Activated CD4-positive, alpha-beta T cell treated with anti-CD3 and anti-CD28 coated beads for 48 hours (primary cell): ENCODE results near the gene ATXN2L.
A peak's percentile ranks its signal among the peaks of the same experiment; 100 is the strongest.
"Not testable (repeated sequence)": the region's sequence is repeated elsewhere in the genome, so short reads cannot be mapped to it uniquely, and the experiment has no call there.

Experiments
- DNase-seq: peaks from one replicate; pipeline ENCODE4 v3.0.0-alpha.2; 2020

ATXN2L gene

DNA sequence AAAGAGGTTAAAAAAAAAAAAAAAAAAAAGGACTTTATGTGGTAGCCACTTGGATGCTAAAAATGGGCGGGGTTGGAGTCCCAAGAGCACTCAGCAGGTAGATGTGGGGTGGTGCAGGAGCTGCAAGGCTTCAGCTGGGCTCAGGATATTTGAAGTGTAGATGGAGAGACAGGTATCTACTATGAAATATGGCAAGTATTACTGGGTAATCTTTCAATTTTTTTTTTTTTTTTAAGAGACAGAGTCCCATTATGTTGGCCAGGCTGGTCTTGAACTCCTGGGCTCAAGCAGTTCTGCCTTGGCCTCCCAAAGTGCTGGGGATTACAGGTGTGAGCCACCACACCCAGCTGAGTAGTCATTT, 15.7 kb downstream of the ATXN2L start:
- no peak for DNase-seq

DNA sequence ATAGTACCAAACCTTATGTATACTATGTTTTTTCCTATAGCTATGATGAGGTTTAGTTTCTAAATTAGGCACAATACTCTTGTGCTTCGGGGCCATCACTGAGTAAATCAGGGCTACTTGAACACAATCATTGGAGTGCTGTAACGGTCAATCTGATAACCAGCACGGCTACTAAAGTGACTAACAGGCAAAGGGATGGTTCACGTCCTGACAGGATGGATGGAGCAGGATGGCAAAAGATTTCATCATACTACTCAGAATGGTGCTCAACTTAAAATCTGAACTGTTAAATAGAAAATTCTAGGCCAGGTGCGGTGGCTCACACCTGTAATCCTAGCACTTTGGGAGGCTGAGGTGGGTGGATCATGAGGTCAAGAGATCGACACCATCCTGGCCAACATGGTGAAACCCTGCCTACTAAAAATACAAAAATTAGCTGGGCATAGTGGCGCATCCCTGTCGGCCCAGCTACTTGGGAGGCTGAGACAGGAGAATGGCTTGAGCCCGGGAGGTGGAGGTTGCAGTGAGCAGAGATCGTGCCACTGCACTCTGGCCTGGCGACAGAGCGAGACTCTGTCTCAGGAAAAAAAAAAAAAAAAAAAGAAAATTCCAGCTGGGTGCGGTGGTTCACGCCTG, 16.3 kb downstream of the ATXN2L start:
- no peak for DNase-seq

DNA sequence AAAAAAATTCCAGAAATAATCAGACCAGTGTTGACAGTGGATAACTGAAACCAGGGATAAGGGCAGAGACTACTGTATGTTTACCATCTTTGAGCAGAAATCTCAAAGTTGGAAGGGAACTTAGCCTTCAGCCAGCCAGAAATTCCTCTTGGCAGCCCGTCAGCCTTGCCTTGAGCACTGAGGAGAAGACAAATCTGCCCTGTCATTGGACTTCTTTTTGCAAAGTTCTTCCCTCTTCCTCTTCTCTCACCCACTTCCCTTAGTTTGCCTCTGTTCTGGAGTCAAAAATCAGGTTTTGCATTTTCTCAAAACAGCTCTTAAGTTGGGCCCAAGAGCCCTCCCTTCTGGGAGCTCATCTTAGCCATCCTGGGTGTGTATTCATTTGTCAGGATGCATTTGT, 17.1 kb downstream of the ATXN2L start:
- DNase-seq = no peak

DNA sequence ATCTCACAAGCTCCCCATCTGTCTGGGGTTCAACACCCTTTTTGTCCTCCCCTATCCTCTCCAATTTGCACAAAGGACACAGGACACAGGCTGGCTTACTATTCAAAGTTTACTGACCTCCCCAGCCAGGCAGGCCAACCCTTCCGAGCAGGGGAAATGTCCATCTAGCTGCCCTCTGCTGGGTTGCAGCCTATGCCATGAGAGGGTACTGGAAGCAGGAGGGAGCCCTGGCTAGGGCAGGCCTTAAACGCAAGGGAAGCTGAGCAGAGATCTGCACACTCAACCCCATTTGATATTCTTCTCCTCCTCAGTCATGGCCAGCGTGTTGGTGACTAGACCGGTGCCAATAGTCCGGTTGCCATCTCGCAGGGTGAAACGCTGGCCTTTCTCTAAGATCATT, 19.9 kb downstream of the ATXN2L start:
- DNase-seq = no peak

DNA sequence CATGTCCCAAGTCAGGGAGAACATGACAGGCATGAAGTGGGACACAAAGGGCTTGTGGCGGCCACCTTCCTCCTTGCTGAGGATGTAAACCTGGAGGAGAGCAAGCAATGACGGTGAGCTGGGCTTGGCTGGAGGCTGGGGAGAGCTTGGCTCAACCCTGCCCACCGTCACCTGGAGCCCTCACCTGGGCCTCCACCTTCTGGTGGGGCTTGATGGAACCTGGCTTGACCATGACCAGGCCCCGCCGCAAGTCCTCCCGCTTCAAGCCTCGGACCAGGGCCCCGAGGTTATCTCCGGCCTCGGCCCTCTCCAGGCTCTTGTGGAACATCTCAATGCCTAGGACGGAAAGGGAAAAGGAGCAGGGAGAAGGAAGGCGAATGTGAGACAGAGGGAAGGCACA, 21.0 kb downstream of the ATXN2L start:
- DNase-seq = no peak

DNA sequence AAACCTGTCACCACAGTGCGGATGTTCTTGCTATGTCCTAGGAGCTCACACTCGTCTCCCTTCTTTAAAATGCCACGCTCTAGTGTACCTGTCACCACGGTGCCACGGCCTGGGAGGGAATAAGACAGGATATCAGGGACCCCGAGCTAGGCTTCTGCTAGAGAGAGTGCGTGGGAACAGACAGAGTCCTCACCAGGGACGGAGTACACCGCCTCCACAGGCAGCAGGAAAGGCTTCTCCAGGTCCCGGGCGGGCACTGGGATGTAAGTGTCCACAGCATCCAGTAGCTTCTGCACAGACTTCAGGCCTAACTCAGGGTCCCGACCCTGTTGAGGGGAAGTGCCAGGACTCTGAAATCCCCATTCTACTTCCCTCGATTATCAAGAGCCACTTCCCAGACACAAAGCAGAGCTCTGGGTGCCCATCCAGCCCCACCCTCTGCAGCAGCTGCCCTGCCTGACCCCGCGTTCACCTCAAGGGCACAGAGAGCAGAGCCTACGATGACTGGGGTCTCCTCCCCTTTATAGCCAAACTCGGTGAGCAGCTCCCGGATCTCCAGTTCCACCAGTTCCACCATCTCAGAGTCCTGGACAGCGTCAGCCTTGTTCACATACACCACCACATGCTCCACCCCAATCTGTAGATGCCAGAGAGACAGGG, 21.6 kb downstream of the ATXN2L start:
- DNase-seq = no peak

DNA sequence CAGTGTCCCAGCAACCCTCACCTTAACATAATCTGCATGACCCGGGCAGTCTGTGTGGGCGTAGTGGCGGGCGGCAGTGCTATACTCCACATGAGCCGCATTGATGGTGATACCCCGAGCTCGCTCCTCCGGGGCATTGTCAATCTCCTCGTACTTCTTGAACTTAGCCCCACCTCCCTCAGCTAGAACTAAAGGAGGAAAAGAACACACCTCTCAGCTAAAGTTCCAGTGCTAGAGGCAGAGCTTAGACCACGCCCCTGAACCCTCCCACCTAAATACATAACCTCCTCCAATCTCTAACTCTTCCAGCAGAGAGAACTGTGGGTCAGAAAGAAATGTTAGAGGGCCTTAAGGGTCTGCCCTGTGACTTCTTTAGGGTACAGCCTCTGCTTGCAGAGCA, 22.5 kb downstream of the ATXN2L start:
- peak; percentile 66 for DNase-seq

DNA sequence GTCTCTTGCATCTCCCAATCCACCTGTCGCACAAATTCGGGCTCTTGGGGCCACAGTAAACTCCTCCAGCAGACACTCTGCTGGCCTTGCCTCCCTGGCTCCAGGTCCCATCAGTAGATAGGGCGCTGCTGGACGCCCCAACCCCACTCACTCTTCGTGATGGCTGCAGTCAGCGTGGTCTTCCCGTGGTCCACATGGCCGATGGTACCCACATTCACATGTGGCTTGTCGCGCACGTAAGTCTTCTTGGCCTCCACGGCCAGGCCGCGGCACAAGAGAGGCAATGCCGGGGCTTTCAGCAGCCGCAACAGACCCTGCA, 22.9 kb downstream of the ATXN2L start:
- no peak for DNase-seq

DNA sequence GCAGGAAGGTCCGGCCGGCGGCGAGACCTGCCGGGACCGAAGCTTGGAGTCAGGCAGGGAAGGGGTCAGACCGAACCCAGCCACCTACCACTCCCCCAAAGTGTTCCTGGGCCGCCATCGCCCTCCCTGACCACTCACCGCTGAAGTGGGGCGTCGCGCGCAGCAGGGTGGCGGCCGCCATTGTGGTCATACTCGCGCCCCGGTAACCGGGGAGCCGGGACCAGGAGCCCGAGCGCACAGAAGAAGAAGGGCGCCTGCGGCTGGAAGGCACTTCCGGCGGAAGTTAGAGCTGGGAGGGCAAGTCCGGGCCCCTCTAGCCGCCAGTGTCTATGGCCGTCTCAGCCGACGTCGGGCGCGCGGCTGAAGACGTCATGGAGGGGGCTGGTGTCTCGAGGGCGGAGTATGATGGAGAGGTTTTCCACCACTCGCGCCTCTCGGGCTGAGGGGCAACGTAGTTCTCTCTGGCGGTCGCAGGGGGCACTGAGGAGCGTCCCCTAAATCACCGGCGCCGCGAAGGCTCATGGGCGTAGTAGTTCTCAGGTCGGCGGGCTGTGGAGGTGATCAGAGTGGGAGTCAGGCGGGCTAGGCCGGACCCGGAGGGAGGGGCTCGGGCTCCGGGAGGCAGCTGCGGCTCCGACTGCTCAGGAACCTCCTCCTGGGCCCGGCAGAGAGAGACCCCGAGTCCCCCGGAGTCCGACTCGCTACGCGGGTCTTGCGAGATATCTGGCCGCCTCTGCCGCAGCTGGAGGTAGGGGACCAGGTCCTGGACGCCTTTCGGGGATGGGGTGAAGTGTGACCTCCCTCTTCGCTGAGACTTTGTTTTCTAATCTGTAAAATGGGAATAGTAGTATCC, 23.5 kb downstream of the ATXN2L start, which contains the start of gene TUFM:
TUFM (minus strand) TSS at position 269 of the 853 bp plus-strand sequence; CDS start at position 190, 79 bp downstream.
- peak; percentile 99 for DNase-seq

DNA sequence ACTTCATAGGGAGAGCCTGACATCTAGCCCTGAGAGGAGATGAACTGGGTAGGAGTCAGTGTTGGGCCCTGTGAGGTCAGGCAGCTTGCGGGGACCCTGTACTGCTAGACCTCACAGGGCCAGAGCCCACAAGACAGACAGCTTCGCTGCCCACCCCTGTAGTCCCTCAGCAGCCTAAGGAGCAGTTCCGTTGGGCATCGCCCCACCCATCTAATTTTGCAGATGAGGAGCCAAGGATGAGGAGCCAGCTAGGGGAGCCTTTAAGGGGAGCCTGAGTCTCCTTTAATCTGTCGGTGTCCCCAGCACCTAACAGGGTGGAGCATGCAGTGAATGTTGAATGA, 24.1 kb downstream of the ATXN2L start:
- DNase-seq = no peak

DNA sequence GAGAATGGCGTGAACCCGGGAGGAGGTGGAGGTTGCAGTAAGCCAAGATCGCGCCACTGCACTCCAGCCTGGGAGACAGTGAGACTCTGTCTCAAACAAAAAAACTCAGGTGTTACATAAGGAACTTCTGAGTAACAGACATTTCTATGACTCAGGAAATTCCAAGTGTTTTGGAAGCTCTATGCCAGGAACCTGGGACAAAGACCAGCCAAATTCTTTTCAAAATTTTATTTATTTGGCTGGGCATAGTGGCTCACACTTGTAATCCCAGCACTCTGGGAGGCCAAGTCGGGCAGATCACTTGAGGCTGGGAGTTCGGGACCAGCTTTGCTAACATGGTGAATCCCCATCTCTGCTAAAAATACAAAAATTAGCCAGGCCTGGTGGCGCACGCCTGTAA, 35.6 kb downstream of the ATXN2L start:
- DNase-seq = no peak

DNA sequence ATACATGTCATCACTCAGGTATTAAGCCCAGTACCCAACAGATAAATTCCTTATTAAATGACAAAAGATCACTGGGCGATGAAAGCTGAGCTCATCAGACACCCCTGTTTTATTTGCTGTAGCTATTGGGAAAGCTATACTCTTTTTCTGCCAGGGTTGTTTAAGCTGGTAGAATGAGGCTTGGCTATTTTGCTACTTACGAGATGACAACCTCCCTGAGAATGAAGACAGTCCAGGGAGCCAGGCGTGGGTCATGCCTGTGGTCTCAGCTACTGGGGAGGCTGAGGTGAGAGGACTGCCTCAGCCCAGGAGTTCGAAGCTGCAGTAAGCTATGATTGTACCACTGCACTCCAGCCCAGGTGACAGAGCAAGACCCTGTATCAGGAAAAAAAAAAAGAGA, 36.5 kb downstream of the ATXN2L start:
- DNase-seq = no peak

DNA sequence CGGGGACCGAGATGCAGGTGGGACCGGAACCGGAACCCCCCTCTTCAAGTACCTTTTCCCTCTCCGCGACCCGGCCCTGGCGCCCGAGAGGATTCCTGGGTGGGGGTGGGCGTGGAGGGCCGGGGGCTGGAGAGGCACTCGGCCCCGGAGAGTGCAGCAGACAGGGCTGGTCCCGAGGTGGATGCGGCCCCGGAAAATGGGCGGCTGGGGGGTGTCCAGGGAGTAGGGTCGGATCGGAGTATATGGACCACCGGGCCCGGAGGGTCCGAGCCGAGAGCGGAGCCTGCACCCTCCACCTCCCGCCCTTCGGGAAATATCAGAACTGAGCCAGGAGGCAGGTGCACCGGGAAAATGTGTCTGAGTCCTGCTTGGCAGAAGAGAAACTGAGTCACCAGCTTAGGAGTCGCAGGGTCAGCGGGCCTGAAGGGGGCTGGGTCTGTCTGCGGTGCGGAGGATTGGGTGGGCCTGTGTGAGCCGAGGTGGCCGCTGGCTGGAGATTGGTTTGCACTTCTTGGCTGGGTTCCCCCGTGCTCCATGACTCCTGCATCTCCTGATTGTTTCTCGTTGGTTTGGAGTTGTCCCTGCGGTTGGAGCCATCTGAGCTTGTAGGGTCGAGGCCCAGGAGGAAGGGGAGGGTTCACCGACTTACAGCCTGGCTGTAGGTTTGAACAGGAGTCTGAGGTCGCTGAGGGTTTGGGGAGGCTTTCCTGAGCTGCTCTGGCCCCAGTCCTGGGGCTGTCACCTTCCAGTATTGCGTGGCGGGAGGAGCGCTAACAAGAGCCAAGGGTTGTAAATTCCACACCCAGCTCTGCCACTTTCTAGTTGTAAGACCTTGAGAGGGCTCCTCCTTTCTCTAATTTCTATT, 41.4 kb downstream of the ATXN2L start:
- peak; percentile 28 for DNase-seq

DNA sequence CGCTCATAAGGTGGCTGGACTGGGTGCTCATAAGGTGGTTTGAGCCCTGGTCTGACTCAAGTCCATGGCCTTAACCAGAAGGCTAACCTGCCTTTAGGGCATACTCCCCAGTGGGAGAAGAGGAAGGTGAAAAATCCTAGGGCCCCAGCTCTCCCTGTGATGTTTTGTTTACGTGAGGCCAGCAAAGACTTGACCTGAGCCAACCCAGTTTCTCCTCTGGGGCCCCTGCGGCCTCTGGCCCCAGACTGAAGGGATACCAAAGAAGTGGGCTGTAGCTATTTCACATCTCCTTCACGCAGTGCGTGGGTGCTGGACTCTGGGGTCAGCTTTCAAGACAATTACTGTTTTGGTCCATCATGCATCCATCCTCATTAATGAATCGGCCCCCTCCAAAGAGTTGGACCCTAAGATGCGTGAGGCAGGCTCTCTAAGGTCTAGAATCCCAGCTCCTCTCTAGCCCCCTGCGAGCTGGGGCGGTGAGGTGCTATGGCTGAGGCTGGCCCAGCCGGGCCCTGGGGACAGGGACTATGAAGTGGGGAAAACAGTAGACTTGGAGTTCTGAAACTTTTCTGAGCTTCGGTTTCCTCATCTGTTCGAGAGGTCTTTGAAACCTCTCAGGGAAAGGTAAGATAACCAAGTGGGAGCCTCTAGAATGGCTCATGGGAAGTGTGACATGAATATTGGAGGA, 42.3 kb downstream of the ATXN2L start:
- DNase-seq = no peak

DNA sequence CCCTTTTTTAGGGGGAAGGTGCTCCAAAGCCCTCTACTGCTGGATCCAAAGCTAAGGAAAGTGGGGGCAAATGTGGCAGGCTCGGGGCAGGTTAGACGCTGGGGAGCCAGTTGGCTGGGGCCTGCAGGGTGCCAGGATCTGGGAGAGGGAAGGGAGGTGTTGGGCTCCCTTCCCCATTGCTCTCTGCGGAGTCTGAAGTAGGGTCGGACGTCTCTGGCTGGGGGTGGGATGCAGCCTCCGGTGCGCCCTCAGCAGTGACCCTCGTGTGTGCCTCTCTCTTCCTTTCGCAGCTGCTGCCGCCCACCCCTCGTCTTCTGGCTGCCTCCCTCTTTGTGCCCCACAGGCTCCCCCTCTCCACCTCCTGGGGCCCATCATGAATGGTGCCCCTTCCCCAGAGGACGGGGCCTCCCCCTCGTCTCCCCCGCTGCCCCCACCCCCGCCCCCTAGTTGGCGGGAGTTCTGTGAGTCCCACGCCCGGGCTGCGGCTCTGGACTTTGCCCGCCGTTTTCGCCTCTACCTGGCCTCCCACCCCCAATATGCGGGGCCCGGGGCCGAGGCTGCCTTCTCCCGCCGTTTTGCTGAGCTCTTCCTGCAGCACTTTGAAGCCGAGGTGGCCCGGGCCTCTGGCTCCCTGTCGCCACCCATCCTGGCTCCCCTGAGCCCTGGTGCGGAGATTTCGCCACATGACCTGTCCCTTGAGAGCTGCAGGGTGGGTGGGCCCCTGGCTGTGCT, 43.1 kb downstream of the ATXN2L start:
- no peak for DNase-seq

DNA sequence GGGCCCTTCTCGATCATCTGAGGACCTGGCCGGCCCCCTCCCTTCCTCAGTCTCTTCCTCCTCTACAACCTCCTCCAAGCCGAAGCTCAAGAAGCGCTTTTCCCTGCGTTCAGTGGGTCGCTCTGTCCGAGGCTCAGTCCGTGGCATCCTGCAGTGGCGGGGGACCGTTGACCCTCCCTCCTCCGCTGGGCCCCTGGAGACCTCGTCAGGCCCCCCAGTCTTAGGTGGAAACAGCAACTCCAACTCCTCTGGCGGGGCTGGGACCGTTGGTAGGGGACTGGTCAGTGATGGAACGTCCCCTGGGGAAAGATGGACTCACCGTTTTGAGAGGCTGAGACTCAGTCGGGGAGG, 43.6 kb downstream of the ATXN2L start:
- DNase-seq = no peak

DNA sequence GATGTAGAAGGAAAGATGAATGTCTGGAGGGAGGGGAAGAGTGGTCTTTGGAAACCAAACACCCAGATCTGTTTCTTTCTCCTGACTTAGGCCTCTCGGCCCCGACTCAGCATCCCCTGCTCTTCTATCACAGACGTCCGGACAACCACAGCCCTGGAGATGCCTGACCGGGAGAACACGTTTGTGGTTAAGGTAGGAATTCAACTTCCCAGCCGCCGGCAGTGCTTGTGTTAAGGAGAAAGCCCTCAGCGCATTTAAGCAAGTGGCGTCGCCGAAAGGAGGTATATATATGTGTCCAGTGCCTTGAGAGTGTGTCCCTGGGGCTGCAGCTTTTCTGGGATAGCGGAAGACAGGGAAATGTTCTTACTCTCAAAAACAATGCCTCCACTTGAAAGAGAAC, 44.4 kb downstream of the ATXN2L start:
- DNase-seq = no peak

DNA sequence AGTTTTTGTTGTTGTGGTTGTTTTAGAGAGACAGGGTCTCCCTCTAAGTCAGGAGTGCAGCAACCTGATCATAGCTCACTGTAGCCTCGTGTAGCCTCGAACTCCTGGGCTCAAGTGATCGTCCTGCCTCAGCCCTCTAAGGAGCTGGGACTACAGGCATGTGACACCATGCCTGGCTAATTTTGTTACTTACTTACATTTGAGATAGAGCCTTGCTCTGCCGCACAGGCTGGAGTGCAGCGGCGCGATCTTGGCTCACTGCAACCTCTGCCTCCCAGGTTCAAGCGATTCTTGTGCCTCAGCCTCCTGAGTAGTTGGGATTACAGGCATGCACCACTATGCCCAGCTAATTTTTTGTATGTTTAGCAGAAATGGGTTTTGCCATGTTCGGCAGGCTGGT, 44.8 kb downstream of the ATXN2L start:
- DNase-seq = not testable (repeated sequence)

DNA sequence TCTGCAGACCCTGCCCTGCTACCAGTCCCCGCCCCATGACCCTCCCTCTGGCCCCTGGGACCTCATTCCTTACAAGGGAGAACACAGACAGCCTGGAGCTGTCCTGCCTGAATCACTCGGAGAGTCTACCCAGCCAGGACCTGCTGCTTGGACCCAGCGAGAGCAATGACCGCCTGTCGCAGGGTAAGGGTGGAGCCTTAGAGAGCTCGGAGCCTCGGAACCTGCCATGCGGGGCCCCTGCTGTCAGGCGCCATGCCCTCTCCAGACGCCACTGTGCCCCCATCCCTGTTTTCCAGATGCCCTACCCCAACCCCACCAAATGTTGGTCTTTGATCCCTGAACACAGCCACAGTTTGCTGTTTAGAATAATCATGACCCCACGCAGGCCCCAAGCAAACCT, 46.4 kb downstream of the ATXN2L start:
- no peak for DNase-seq

DNA sequence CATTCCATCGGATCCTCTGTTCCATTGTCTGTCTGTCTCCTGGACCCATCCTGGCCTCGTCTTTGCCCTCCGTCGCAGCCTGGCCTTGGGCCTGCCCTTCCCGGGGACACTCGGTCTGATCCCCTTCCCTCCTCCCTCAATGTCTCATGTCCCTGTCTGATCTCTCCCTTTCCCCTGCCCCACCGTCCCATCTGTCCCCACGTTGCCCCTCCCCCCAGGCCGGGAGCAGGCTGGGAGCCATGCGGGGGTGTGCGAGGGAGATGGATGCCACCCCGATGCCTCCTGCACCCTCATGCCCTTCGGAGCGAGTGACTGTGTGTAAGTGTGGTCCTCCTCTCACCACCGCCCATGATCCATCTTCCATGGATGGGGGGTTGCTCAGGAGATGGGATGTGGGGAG, 50.2 kb downstream of the ATXN2L start:
- DNase-seq = no peak

DNA sequence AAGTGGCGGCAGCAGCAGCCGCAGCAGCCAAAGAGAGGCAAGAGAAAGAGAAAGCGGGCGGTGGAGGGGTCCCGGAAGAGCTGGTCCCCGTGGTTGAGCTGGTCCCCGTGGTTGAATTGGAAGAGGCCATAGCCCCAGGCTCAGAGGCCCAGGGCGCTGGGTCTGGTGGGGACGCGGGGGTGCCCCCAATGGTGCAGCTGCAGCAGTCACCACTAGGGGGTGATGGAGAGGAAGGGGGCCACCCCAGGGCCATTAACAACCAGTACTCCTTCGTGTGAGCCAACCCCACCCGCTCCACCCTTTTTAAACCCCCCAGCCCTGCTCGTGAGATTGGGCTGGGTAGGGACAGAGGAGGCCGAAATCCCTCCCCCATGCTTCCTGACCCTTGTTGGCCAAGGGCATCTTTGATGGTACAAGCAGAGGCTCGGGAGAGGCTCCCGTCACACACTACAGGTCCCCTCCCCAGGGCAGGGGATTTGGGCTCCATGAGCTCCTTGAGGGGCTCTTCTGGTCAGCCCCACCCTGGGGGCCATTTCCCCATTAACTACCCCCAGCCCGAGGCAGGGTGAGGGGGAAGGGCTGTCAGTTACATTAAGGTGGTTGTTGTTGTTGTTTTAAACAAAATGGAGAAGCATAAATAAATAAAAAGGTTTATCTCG, 50.9 kb downstream of the ATXN2L start:
- peak; percentile 75 for DNase-seq

DNA sequence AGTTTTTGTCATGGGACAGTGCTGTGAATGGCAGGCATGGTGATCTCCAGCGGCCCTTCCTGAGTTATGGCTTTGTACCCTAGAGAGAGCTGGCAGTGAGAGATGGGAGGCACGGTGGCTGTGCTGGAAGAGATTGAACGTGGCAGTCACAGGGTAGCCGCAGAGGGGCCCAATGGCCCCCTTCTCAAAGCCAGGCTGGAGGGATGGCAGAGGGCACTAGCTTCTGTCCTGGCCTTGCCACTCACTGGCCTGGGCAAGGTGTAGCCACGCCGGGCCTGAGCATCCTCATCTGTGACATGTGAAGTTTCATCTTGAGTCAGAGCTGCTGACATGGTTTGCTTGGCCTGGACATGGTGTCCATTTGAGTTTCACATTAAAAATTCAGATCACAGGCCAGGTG, 51.6 kb downstream of the ATXN2L start:
- DNase-seq = no peak
